Measurements from ENCODE around the gene RPL21.

The RPL21 gene

DNA sequence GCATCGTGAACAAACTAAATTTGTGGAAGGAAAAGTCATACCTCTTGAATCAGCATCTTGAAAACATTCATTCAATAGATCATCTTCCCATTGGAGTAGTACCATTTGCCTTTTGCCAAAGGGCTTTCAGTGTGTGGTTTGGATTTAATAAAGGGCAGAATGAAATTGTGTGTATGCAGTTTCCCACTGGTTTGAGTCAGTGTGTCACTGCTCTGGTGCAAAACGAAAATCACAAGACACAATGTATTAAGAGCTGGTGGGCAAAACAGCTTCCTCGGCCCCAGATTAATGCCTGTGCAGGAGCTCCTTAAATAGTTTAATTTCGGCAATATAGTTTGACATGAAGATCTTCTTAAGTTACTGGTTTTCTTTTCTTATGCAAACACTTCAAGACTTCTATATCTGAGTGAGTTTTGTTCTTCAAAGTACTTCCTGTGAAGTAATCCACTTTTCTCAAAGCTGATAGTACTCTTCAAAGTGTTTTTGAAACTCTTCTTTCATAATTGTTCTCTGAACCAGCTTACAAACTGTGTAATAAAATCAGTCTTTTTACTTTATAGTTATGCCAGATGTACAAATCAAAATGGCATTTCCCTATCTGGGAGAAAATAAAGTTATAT lies 51.4 kb downstream of the RPL21 start:
- TF ChIP-seq, protein P1, sequence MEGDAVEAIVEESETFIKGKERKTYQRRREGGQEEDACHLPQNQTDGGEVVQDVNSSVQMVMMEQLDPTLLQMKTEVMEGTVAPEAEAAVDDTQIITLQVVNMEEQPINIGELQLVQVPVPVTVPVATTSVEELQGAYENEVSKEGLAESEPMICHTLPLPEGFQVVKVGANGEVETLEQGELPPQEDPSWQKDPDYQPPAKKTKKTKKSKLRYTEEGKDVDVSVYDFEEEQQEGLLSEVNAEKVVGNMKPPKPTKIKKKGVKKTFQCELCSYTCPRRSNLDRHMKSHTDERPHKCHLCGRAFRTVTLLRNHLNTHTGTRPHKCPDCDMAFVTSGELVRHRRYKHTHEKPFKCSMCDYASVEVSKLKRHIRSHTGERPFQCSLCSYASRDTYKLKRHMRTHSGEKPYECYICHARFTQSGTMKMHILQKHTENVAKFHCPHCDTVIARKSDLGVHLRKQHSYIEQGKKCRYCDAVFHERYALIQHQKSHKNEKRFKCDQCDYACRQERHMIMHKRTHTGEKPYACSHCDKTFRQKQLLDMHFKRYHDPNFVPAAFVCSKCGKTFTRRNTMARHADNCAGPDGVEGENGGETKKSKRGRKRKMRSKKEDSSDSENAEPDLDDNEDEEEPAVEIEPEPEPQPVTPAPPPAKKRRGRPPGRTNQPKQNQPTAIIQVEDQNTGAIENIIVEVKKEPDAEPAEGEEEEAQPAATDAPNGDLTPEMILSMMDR (IDR thresholded peaks at IDR 0.05; ENCODE audit: control insufficient read depth, insufficient read depth, low read depth, low read length, missing control alignments), result no peak
- no peak for DNase-seq (ENCODE audit: low read depth)
- H3K4me3 ChIP-seq (ENCODE audit: control insufficient read depth, low read depth, low read length), result no peak overlapping the region

DNA sequence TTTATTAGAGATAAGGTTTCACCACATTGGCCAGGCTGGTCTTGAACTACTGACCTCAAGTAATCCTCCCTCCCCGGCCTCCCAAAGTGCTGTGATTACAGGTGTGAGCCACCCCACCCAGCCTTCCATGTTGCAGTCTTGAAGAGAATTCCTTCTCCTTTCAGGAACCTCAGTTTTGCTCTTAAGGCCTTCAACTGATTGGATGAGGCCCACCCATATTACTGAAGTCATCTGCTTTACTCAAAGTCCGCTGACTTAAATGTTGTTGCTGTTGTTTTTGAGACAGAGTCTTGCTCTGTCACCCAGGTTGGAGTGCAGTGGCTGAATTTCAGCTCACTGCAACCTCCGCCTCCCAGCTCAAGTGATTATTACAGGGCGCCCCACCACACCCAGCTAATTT lies 52.7 kb downstream of the RPL21 start:
- DNase-seq (ENCODE audit: low read depth), result no peak
- TF ChIP-seq, protein P1 (IDR thresholded peaks at IDR 0.05; ENCODE audit: control insufficient read depth, insufficient read depth, low read depth, low read length, missing control alignments), result no peak
- H3K4me3 ChIP-seq (ENCODE audit: control insufficient read depth, low read depth, low read length), result no peak overlapping the region

DNA sequence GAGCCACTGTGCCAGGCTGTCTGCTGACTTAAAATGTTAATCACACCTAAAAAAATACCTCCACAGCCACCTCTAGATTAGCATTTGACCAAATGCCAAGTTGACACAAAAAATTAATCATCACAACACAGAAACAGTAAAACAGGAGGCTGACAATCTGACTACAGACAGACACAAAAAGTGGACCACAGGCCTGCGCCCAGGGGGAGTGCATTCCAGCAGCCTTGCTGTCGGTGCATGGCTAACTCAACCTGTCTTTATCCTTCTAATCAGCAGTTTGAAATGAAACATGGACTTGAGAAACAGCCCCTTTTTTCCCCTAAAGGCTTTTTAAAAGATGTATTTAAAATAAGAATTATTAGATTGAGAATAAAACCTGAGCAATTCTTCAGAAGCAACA lies 53.3 kb downstream of the RPL21 start:
- H3K4me3 ChIP-seq (ENCODE audit: control insufficient read depth, low read depth, low read length), result no peak overlapping the region
- DNase-seq (ENCODE audit: low read depth), result no peak
- TF ChIP-seq, protein P1 (IDR thresholded peaks at IDR 0.05; ENCODE audit: control insufficient read depth, insufficient read depth, low read depth, low read length, missing control alignments), result no peak
